Measurements from ENCODE around the gene RGMA. TPM values are rescaled to one million over a fixed set of nuclear protein-coding genes. Genes with fewer than 3 reads are reported as not detected.

Gene RGMA
- total and polyA plus RNA-seq, 2 experiments from 2014 or later = 34.2 to 36.5 TPM

DNA sequence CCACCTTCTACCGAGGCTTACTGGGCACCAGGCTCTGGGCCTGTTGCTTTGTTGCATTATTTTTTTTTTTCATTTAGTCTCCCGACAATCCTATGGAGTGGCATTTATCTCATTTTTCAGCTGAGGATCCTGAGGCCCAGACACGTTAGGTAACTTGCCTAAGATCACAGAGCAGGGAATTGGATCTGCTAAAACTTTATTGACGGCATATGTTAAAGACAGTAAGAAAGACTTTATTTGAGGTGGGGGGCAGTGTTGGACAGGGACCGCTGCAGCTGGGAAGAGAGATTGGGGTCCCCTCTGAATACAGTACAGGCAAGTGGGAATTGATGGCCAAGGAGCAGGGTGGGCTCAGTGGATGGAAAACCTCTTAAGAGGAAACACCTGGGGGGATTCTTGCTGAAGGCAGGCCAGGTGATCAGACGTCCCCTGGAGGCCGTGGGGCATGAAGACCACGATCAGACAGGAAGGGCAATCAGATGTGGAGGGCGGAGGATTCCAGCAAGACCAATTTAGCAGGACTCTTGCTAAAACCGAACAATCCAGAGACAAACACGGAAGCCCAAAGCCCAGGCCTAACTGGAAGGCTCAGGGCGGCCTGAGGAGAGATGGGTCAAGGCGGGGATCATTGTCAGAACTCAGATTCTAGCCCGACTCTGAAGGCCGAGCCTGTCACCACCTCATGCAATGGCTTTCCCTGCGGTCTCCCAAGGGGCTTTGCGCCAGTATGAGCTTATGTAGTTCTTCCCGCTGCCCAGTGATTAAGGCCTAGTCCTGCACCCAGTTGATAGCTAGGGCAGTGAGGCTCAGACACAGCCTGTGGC, 53.7 kb downstream of the RGMA start:
- H3K36me3 Mint-ChIP-seq (ENCODE audit: low read depth) = peaks cover 18% of the 10 kb centered on the region; the same call in 2 of the 3 replicates
- peaks cover 16% of the 10 kb centered on the region for H3K9me3 Mint-ChIP-seq
- ATAC-seq (peak; percentile 10), DNase-seq (ENCODE audit: low spot score) (no peak)
- H3K4me3 Mint-ChIP-seq = no peak overlapping the region
- Histone ChIP-seq H3F3A (replicated peaks; ENCODE audit: low read depth) (no peaks in the 10 kb centered on the region), H3K27ac (ENCODE audit: low read depth) (no peak overlapping the region), H3K36me3 (ENCODE audit: insufficient read depth) (no peaks in the 10 kb centered on the region), H3K9me2 (ENCODE audit: insufficient read depth) (no peaks in the 10 kb centered on the region), H3K4me1 (ENCODE audit: insufficient read depth) (no peaks in the 10 kb centered on the region), H3K79me2 (replicated peaks; ENCODE audit: insufficient read depth) (no peaks in the 10 kb centered on the region), H2AFZ (no peak overlapping the region), H3K4me2 (no peak overlapping the region), H4K20me1 (replicated peaks; ENCODE audit: insufficient read depth) (no peaks in the 10 kb centered on the region; the same call in 1 of the 2 replicates), H3K27me3 (ENCODE audit: insufficient read depth) (no peaks in the 10 kb centered on the region), H3K4me3 (no peak overlapping the region)
- no peak for TF ChIP-seq STAT1 (IDR thresholded peaks at IDR 0.05; ENCODE audit: unreplicated experiment)
- TF ChIP-seq ZNF462 (CRISPR knock-in tag; IDR thresholded peaks at IDR 0.05) = no peak
- no peak for TF ChIP-seq EZH2 (IDR thresholded peaks at IDR 0.05; ENCODE audit: low read depth, unreplicated experiment)
- TF ChIP-seq ZNF331 (CRISPR knock-in tag; IDR thresholded peaks at IDR 0.05; ENCODE audit: low read depth) = no peak
- TF ChIP-seq POLR2AphosphoS5 (IDR thresholded peaks at IDR 0.05; ENCODE audit: low read depth) = no peak
- no peak for TF ChIP-seq CTCF (conservative IDR thresholded peaks at IDR 0.05; ENCODE audit: low read depth in 2 of 2)
- no peak for TF ChIP-seq ETS1 (IDR thresholded peaks at IDR 0.05)
- no peak for TF ChIP-seq ZNF114 (CRISPR knock-in tag; IDR thresholded peaks at IDR 0.05)
- TF ChIP-seq REST (IDR thresholded peaks at IDR 0.05; ENCODE audit: unreplicated experiment) = no peak
- TF ChIP-seq NANOG (IDR thresholded peaks at IDR 0.05; ENCODE audit: borderline replicate concordance) = no peak
- TF ChIP-seq JUNB (IDR thresholded peaks at IDR 0.05; ENCODE audit: unreplicated experiment) = no peak
- TF ChIP-seq EZH2phosphoT487 (IDR thresholded peaks at IDR 0.05; ENCODE audit: unreplicated experiment) = no peak
- TF ChIP-seq CREB1 (CRISPR knock-in tag; IDR thresholded peaks at IDR 0.05; ENCODE audit: low read depth) = no peak
- H3K27me3 Mint-ChIP-seq (ENCODE audit: insufficient read depth, low read depth, poor library complexity) = peaks cover 13% of the 10 kb centered on the region
- no peak overlapping the region; the same call in 1 of the 2 replicates for H3K27ac Mint-ChIP-seq
- H3K4me1 Mint-ChIP-seq = peaks cover 9% of the 10 kb centered on the region

All from GM23338 (cell line).